Measurements from ENCODE around the gene ATIC. TPM values are rescaled to one million over a fixed set of nuclear protein-coding genes. Genes with fewer than 3 reads are reported as not detected.
"Not testable (repeated sequence)": the region's sequence is repeated elsewhere in the genome, so short reads cannot be mapped to it uniquely, and the experiment has no call there.

Gene ATIC
- total RNA-seq, 1 donor = 20.3 TPM

DNA sequence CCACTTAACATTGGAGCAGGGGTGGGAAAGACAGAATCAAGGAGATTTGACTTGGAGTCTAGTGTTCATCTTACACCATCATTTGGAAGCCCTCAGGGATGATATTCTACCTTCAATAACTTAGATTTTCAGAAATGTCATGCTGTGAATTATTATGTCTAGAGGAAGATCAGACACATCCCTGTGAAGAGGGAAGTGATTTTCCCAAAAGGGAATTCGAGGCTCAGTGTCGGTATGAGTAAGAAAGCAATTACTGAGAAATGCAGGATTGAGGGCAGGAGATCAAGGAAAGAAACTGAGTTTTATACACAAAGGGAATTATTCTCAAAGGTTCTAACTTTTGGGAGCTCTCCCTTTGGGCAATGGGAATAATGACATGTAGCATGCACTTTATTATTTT lies 25.6 kb upstream of the ATIC start:
- no peak for DNase-seq (ENCODE audit: low read depth)
- TF ChIP-seq CTCF (IDR thresholded peaks at IDR 0.05; ENCODE audit: insufficient read depth, low read depth, low read length) = no peak
- H3K4me3 ChIP-seq (ENCODE audit: low read depth, low read length) = no peak overlapping the region

- DNase-seq (ENCODE audit: low read depth) = peak; percentile 22
- no peak overlapping the region for H3K4me3 ChIP-seq (ENCODE audit: low read depth, low read length)
- no peak for TF ChIP-seq CTCF (IDR thresholded peaks at IDR 0.05; ENCODE audit: insufficient read depth, low read depth, low read length)
Observed at GRCh38 chr2:215288112-215288815, 23.6 kb upstream of the ATIC start.

GRCh38 chr2:215290980-215291599 lies 20.8 kb upstream of the ATIC start:
- no peak overlapping the region for H3K4me3 ChIP-seq (ENCODE audit: low read depth, low read length)
- no peak for TF ChIP-seq CTCF (IDR thresholded peaks at IDR 0.05; ENCODE audit: insufficient read depth, low read depth, low read length)
- DNase-seq (ENCODE audit: low read depth) = peak; percentile 40

DNA sequence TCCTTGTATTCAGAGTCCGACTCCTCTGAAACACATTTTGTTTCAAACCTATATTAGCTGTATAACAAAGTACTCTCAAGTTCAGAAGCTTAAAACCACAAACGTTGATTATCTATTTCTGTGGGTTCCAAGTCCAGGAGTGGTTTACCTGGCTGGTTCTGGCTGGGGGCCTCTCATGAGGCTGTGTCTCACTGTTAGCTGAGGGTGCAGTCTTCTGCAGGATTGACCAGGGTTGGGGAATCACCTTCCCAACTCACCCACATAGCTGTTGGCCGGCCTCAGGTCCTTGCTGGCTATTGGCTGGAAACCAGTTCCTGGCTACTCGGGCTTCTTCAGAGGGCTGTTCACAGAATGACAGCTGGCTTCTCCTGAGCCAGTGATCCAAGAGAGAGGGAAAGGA lies 18.0 kb upstream of the ATIC start:
- TF ChIP-seq CTCF (IDR thresholded peaks at IDR 0.05; ENCODE audit: insufficient read depth, low read depth, low read length) = no peak
- no peak for DNase-seq (ENCODE audit: low read depth)
- no peak overlapping the region for H3K4me3 ChIP-seq (ENCODE audit: low read depth, low read length)

DNA sequence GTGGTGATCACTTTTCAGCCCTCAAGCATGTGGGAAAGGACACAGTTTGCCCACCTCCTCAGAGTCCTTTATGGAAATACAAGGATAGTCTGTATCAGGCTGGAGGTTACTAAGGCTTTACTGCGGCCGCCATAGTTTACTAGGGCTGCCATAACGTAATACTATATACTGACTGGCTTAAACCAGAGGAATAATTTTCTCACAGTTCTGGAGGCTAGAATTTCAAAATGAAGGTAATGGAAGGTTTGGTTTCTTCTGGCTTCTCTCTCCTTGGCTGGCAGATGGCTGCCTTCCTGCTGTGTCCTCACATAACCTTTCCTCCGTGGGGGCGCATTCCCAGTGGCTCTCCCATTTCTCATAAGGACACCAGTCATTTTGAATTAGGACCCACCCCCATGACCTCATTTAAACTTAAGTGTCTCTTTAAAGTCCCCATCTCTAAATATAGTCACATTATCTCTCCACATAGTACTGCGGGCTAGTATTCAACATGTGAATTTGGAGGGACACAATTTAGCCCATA lies 12.5 kb upstream of the ATIC start:
- no peak for DNase-seq (ENCODE audit: low read depth)

DNA sequence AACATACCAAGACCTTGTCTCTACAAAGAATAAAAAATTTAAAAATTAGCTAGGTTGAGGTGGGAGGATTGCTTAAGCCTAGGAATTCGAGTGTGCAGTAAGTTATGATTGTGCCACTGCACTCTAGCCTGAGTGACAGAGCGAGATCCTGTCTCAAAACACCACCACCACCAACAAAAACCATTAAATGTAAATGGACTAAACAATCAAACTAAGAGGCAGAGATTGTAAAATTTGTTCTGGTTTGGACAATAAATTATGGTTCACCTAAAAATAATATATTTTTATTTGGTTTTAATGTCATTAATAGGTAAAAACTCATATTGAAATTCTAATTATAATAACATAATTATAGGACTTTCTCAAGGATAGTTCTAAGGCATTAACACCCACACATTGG lies 9.9 kb upstream of the ATIC start:
- no peak for DNase-seq (ENCODE audit: low read depth)
- TF ChIP-seq CTCF (IDR thresholded peaks at IDR 0.05; ENCODE audit: insufficient read depth, low read depth, low read length) = no peak
- H3K4me3 ChIP-seq (ENCODE audit: low read depth, low read length) = no peak overlapping the region

More for the DNA sequence above, 12.5 kb upstream of the ATIC start:
- H3K4me3 ChIP-seq (ENCODE audit: low read depth, low read length) = no peak overlapping the region
- TF ChIP-seq CTCF (IDR thresholded peaks at IDR 0.05; ENCODE audit: insufficient read depth, low read depth, low read length) = no peak

DNA sequence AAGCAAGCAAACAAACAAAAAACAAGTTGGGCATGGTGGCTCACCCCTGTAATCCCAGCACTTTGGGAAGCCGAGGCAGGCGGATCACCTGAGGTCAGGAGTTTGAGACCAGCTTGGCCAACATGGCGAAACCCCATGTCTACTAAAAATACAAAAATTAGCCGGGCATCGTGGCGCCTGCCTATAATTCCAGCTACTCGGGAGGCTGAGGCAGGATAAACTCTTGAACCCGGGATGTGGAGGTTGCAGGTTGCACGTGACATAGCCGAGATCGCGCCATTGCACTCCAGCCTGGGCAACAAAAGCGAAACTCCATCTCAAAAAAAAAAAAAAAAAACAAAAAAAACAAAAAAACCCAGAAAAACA lies 617 bp upstream of the ATIC start:
- DNase-seq (ENCODE audit: low read depth) = not testable (repeated sequence)
- peak overlapping the region; percentile 83 for H3K4me3 ChIP-seq (ENCODE audit: low read depth, low read length)

All from fibroblast of villous mesenchyme (primary cell).